Measurements from ENCODE around the gene C12orf76. TPM values are rescaled to one million over a fixed set of nuclear protein-coding genes. Genes with fewer than 3 reads are reported as not detected.

The C12orf76 gene
- total and polyA plus RNA-seq, 2 of the 13 experiments (the other 11 are each of a cell fraction or from before 2014, with no cell fraction given) = 15.8 to 38.4 TPM

DNA sequence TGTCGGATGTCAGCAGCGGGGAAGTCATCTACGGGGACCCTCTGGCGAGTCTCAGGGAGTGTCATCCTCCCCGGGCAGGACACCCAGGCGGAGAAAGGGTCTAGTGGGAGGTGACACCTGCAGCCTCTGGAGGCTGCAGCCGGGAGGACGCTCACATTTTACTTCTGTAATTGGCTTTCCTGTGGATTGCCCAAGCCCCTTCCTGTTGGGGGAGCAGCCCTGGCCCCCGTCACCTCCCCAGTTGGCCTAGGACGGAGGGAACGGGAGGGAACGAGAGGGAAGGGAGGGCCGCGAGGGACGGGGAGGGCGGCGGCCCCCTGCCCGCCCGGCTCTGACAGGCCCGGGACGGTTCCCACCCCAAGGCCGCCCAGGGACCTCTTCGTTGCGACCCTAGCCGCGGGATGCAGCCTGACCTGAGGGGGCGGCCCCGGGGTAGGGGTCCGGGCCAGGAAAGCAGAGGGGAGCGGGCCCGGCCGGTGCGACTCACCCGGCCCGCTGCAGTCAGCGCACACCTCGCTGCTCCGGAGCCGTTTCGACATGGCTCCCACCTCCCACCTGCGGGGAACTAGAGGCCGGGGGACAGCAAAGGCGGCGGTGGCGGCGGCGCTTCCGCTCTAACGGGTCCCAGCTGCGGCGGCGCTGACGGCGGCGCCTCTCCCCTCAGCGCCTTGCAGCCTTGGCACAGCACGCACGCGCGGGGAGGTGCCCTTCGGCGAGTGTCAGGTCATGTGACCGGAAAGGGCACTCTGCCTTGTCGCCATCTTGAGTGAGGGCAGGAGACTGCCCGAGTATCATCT is 52.4 kb downstream of the C12orf76 start, which contains the start of gene GIT2 (continued):
- TF ChIP-seq, protein P1, sequence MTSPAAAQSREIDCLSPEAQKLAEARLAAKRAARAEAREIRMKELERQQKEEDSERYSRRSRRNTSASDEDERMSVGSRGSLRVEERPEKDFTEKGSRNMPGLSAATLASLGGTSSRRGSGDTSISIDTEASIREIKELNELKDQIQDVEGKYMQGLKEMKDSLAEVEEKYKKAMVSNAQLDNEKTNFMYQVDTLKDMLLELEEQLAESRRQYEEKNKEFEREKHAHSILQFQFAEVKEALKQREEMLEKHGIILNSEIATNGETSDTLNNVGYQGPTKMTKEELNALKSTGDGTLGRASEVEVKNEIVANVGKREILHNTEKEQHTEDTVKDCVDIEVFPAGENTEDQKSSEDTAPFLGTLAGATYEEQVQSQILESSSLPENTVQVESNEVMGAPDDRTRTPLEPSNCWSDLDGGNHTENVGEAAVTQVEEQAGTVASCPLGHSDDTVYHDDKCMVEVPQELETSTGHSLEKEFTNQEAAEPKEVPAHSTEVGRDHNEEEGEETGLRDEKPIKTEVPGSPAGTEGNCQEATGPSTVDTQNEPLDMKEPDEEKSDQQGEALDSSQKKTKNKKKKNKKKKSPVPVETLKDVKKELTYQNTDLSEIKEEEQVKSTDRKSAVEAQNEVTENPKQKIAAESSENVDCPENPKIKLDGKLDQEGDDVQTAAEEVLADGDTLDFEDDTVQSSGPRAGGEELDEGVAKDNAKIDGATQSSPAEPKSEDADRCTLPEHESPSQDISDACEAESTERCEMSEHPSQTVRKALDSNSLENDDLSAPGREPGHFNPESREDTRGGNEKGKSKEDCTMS (CRISPR knock-in tag; conservative IDR thresholded peaks at IDR 0.05) = no peak
- TF ChIP-seq, protein P2, sequence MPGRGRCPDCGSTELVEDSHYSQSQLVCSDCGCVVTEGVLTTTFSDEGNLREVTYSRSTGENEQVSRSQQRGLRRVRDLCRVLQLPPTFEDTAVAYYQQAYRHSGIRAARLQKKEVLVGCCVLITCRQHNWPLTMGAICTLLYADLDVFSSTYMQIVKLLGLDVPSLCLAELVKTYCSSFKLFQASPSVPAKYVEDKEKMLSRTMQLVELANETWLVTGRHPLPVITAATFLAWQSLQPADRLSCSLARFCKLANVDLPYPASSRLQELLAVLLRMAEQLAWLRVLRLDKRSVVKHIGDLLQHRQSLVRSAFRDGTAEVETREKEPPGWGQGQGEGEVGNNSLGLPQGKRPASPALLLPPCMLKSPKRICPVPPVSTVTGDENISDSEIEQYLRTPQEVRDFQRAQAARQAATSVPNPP (CRISPR knock-in tag; IDR thresholded peaks at IDR 0.05) = no peak
- TF ChIP-seq ZNF34 (CRISPR knock-in tag; IDR thresholded peaks at IDR 0.05; ENCODE audit: borderline replicate concordance) (0 out of 2 replicates have a peak, but pooled peaks have one; percentile 29), ZNF556 (CRISPR knock-in tag; IDR thresholded peaks at IDR 0.05; ENCODE audit: borderline replicate concordance) (peak; percentile 84; the same call in 1 of the 2 replicates), MAFK (conservative IDR thresholded peaks at IDR 0.05 in 1 of 2, IDR thresholded peaks at IDR 0.05 in 1 of 2; ENCODE audit: low read length in 2 of 2) (no peak), SIN3A (IDR thresholded peaks at IDR 0.05; ENCODE audit: borderline replicate concordance, low read depth, low read length) (peak; percentile 85; the same call in 1 of the 2 replicates), AKAP8 (CRISPR knock-in tag; IDR thresholded peaks at IDR 0.05) (no peak; the same call in 1 of the 2 replicates), HDAC6 (IDR thresholded peaks at IDR 0.05; ENCODE audit: low read depth, low read length) (no peak), ZNF460 (CRISPR knock-in tag; IDR thresholded peaks at IDR 0.05; ENCODE audit: borderline replicate concordance) (no peak), CEBPG (CRISPR knock-in tag; IDR thresholded peaks at IDR 0.05) (no peak), ZNF746 (CRISPR knock-in tag; IDR thresholded peaks at IDR 0.05) (no peak), ZNF549 (CRISPR knock-in tag; IDR thresholded peaks at IDR 0.05) (no peak), ASH2L (IDR thresholded peaks at IDR 0.05; ENCODE audit: insufficient read length, low read depth, low read length) (peak; percentile 71), HNRNPLL (IDR thresholded peaks at IDR 0.05; ENCODE audit: low read depth, low read length, poor library complexity, severe bottlenecking) (peak; percentile 68), AHR (CRISPR knock-in tag; IDR thresholded peaks at IDR 0.05) (no peak), NFIB (CRISPR knock-in tag; IDR thresholded peaks at IDR 0.05; ENCODE audit: borderline replicate concordance) (no peak), FOXC1 (CRISPR knock-in tag; IDR thresholded peaks at IDR 0.05; ENCODE audit: borderline replicate concordance) (peak; percentile 58; the same call in 1 of the 2 replicates)
- TF ChIP-seq, protein P3, sequence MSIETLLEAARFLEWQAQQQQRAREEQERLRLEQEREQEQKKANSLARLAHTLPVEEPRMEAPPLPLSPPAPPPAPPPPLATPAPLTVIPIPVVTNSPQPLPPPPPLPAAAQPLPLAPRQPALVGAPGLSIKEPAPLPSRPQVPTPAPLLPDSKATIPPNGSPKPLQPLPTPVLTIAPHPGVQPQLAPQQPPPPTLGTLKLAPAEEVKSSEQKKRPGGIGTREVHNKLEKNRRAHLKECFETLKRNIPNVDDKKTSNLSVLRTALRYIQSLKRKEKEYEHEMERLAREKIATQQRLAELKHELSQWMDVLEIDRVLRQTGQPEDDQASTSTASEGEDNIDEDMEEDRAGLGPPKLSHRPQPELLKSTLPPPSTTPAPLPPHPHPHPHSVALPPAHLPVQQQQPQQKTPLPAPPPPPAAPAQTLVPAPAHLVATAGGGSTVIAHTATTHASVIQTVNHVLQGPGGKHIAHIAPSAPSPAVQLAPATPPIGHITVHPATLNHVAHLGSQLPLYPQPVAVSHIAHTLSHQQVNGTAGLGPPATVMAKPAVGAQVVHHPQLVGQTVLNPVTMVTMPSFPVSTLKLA (IDR thresholded peaks at IDR 0.05) = 0 out of 2 replicates have a peak, but pooled peaks have one; percentile 9
- TF ChIP-seq, protein P4, sequence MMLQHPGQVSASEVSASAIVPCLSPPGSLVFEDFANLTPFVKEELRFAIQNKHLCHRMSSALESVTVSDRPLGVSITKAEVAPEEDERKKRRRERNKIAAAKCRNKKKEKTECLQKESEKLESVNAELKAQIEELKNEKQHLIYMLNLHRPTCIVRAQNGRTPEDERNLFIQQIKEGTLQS (CRISPR knock-in tag; IDR thresholded peaks at IDR 0.05) = no peak
- TF ChIP-seq, protein P5, sequence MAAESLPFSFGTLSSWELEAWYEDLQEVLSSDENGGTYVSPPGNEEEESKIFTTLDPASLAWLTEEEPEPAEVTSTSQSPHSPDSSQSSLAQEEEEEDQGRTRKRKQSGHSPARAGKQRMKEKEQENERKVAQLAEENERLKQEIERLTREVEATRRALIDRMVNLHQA (CRISPR knock-in tag; IDR thresholded peaks at IDR 0.05) = no peak
- TF ChIP-seq, protein P6, sequence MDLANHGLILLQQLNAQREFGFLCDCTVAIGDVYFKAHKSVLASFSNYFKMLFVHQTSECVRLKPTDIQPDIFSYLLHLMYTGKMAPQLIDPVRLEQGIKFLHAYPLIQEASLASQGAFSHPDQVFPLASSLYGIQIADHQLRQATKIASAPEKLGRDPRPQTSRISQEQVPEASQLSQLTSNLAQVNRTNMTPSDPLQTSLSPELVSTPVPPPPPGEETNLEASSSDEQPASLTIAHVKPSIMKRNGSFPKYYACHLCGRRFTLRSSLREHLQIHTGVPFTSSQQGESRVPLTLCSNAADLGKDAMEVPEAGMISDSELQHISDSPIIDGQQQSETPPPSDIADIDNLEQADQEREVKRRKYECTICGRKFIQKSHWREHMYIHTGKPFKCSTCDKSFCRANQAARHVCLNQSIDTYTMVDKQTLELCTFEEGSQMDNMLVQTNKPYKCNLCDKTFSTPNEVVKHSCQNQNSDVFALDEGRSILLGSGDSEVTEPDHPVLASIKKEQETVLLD (CRISPR knock-in tag; IDR thresholded peaks at IDR 0.05; ENCODE audit: low read depth) = peak; percentile 70; the same call in 1 of the 2 replicates

All from HepG2 (cell line).